Activated CD4-positive, alpha-beta memory T cell treated with anti-CD3 and anti-CD28 coated beads, Interleukin-2, amount 10 ng/mL, durations not matched to agents 7 days and 5 days (primary cell): ENCODE data around the gene LRRC42. TPM values are rescaled to one million over a fixed set of nuclear protein-coding genes. Genes with fewer than 3 reads are reported as not detected.
"Not testable (repeated sequence)": the region's sequence is repeated elsewhere in the genome, so short reads cannot be mapped to it uniquely, and the experiment has no call there.

Experiments
- CTCF ChIA-PET: fragments of 350-600 bp; sonication (Branson Sonifier 250); formaldehyde crosslinking; loops from one replicate; lab custom pipeline; 2021; ENCODE audit warnings: antibody characterized with exemption, inconsistent platforms; lab: Charles Lee
- POLR2A ChIA-PET: fragments of 350-600 bp; sonication (Branson Sonifier 250); formaldehyde crosslinking; loops from one replicate; lab custom pipeline; 2021; ENCODE audit warnings: antibody characterized with exemption; lab: Charles Lee
- DNase-seq: peaks from one replicate; pipeline ENCODE4 v3.0.0-alpha.2; 2020
- H3K27ac Mint-ChIP-seq: one replicate; pipeline ENCODE4 v1.8.0; 2021; ENCODE audit warnings: mild to moderate bottlenecking, mixed read lengths
- H3K27me3 Mint-ChIP-seq: one replicate; pipeline ENCODE4 v1.8.0; 2021; ENCODE audit warnings: mixed read lengths
- H3K36me3 Mint-ChIP-seq: one replicate; pipeline ENCODE4 v1.8.0; 2021; ENCODE audit warnings: low read depth, mixed read lengths
- H3K4me1 Mint-ChIP-seq: one replicate; pipeline ENCODE4 v1.8.0; 2021; ENCODE audit warnings: mixed read lengths
- H3K4me3 Mint-ChIP-seq: one replicate; pipeline ENCODE4 v1.8.0; 2021; ENCODE audit warnings: mild to moderate bottlenecking, mixed read lengths
- H3K9me3 Mint-ChIP-seq: one replicate; pipeline ENCODE4 v1.8.0; 2021; ENCODE audit warnings: mixed read lengths
- total RNA-seq, 2 experiments: library from RNA; stranded (reverse); gene quantifications; one replicate each; pipeline ENCODE4 v1.2.3, GENCODE V29; 2021

The LRRC42 gene
- total RNA-seq, 2 experiments from 2014 or later = 19.9 to 20.8 TPM

DNA sequence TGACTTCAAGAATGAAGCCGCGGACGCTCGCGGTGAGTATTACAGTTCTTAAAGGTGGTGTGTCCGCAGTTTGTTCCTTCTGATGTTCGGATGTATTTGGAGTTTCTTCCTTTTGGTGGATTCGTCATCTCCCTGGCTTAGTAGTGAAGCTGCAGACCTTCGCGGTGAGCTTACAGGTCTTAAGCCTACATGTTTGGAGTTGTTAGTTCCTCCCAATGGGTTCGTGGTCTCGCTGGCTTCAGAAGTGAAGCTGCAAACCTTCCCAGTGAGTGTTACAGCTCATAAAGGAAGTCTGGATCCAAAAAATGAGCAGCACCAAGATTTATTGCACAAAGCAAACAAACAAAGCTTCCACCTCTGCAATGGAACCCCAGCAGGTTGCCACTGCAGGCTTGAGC lies 57.1 kb downstream of the LRRC42 start:
- DNase-seq = no peak
- ChIA-PET CTCF (no interaction called here), POLR2A (no interaction called here)
- Mint-ChIP-seq H3K27me3 (peaks cover 2% of the 10 kb centered on the region), H3K27ac (no peak overlapping the region), H3K4me1 (no peaks in the 10 kb centered on the region), H3K4me3 (no peak overlapping the region), H3K9me3 (no peaks in the 10 kb centered on the region), H3K36me3 (no peaks in the 10 kb centered on the region)

DNA sequence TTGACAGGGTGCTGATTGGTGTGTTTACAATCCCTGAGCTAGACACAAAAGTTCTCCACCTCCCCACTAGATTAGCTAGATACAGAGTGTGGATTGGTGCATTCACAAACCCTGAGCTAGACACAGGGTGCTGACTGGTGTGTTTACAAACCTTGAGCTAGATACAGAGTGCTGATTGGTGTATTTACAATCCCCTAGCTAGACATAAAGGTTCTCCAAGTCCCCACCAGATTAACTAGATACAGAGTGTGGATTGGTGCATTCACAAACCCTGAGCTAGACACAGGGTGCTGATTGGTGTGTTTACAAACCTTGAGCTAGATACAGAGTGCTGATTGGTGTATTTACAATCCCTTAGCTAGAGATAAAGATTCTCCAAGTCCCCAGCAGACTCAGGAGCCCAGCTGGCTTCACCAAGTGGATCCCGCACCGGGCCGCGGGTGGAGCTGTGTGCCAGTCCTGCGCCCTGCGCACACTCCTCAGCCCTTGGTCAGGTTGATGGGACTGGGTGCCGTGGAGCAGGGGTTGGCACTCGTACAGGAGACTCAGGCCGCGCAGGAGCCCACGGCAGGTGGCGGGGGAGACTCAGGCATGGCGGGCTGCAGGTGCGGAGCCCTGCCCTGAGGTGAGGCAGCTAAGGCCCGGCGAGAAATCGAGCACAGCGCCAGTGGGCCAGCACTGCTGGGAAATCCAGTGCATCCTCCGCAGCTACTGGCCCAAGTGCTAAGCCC lies 57.8 kb downstream of the LRRC42 start:
- H3K27ac Mint-ChIP-seq, POLR2A ChIA-PET, H3K27me3 Mint-ChIP-seq, H3K4me3 Mint-ChIP-seq, H3K4me1 Mint-ChIP-seq, DNase-seq, CTCF ChIA-PET, H3K9me3 Mint-ChIP-seq, H3K36me3 Mint-ChIP-seq: not testable (repeated sequence)

DNA sequence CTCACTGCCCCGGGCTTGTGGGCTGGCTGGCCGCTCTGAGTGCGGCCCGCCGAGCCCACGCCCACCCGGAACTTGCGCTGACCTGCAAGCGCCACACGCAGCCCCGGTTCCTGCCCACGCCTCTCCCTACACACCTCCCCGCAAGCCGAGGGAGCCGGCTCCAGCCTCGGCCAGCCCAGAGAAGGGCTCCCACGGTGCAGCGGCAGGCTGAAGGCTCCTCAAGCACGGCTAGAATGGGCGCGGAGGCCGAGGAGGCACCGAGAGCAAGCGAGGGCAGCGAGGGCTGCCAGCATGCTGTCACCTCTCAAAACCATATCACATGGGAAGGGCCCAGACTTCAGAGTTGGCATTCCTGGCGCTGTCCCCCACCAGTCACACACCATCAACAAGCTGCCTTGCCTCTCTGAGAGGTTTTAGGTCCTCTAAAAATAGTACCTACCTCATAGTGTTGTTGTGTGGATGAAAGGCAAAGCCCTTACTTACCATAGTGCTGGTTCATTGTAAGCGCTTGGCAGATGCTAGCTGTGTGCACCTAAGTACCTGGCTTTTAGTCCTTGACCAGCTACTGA lies 58.4 kb downstream of the LRRC42 start:
- H3K4me1 Mint-ChIP-seq = no peaks in the 10 kb centered on the region
- H3K4me3 Mint-ChIP-seq = no peak overlapping the region
- H3K27ac Mint-ChIP-seq = no peak overlapping the region
- peaks cover 4% of the 10 kb centered on the region for H3K27me3 Mint-ChIP-seq
- H3K36me3 Mint-ChIP-seq = no peaks in the 10 kb centered on the region
- H3K9me3 Mint-ChIP-seq = no peaks in the 10 kb centered on the region
- POLR2A ChIA-PET = no interaction called here
- no peak for DNase-seq
- CTCF ChIA-PET = no interaction called here

DNA sequence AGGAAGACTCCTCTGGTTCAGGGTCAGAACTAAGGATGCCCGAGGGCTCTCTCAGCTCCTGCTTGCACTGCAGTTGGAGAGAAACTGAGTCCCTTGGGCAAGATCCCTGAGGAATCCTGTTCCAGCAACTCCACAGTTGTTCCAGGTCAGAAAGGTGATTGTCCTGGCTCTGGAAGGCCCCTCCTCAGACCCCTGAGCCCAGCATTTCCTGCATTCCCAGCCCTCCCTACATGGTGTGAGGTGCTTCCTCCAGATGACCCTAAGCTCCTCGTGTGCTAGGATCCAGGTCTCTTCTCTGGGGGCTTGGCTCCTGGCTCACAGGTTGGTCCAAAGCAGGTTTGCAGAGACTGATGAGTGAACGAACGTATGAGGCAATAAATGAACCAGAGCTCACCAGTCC lies 60.4 kb downstream of the LRRC42 start:
- H3K4me3 Mint-ChIP-seq = no peak overlapping the region
- H3K36me3 Mint-ChIP-seq = no peaks in the 10 kb centered on the region
- no peaks in the 10 kb centered on the region for H3K9me3 Mint-ChIP-seq
- CTCF ChIA-PET = no interaction called here
- POLR2A ChIA-PET = no interaction called here
- H3K27me3 Mint-ChIP-seq = peaks cover 6% of the 10 kb centered on the region
- no peak for DNase-seq
- H3K27ac Mint-ChIP-seq = no peak overlapping the region
- H3K4me1 Mint-ChIP-seq = no peaks in the 10 kb centered on the region

DNA sequence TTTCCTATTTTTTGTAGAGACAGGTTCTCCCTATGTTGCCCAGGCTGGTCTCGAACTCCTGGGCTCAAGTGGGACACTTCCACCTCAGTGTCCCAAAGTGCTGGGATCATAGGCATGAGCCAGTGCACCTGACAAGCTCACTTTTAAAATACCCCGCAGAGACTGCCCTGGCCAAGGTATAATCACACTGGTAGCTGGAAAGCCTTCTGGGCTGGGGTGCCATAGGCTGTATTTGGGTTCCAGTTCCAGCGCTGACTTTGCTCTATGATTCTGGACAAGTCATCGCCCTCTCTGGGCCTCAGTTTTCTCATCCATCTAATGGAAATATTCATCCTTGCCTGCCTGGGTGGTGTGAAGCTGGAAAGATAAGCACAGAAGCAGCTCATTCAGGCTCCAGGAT lies 61.5 kb downstream of the LRRC42 start:
- no peak for DNase-seq
- H3K27ac Mint-ChIP-seq = no peak overlapping the region
- H3K27me3 Mint-ChIP-seq = peaks cover 6% of the 10 kb centered on the region
- no peaks in the 10 kb centered on the region for H3K36me3 Mint-ChIP-seq
- H3K9me3 Mint-ChIP-seq = no peaks in the 10 kb centered on the region
- no peaks in the 10 kb centered on the region for H3K4me1 Mint-ChIP-seq
- POLR2A ChIA-PET = no interaction called here
- no peak overlapping the region for H3K4me3 Mint-ChIP-seq
- CTCF ChIA-PET = interaction anchor here (0.5 kb wide), 1 partner anchor 48 kb away, joined by 7 read pairs; no protein-coding TSS in a partner anchor

DNA sequence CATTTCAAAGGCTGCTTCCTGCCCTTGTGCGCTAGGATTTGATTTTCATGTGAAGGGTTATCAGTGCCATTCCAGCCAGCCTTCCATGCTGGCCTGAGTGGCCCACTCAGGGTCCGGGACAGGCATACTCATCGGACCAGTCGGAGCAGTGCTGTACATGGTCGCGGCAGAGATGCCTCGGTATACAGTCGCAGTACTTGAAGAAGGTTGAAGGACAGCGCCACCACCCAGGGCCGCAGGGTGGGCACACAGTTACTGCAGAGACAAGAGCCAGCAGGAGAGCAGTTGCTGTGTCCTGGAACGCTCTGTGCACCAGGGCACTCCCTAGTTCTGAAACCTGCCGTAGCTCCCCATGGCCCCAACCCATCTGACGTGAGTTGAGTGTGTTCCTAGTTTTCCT lies 62.7 kb downstream of the LRRC42 start:
- H3K4me1 Mint-ChIP-seq = no peaks in the 10 kb centered on the region
- ChIA-PET CTCF (no interaction called here), POLR2A (no interaction called here)
- no peak overlapping the region for H3K4me3 Mint-ChIP-seq
- H3K9me3 Mint-ChIP-seq = no peaks in the 10 kb centered on the region
- no peak for DNase-seq
- H3K36me3 Mint-ChIP-seq = no peaks in the 10 kb centered on the region
- no peak overlapping the region for H3K27ac Mint-ChIP-seq
- H3K27me3 Mint-ChIP-seq = peaks cover 6% of the 10 kb centered on the region

DNA sequence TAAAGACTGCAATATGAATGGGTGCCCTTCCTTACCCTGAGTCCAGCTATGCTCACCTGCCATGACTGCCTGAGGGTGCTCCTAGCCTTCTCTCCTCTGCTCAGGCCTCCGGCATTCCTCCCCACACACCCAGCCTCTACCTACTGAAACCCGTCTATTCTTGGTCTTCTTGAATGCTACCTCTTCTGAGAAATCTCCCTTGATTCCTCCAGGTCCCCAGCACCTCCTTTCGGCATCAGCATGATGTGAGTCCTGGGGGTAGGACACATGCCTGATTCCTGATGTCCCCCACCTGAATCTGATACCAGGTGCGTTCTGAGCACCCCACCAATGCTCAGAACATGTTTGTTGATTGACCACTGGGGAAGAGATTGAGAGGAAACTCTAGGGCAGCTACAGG lies 63.3 kb downstream of the LRRC42 start:
- Mint-ChIP-seq H3K27me3 (peaks cover 6% of the 10 kb centered on the region), H3K9me3 (no peaks in the 10 kb centered on the region), H3K4me3 (no peak overlapping the region), H3K36me3 (no peaks in the 10 kb centered on the region), H3K4me1 (no peaks in the 10 kb centered on the region), H3K27ac (no peak overlapping the region)
- DNase-seq = no peak
- ChIA-PET CTCF (no interaction called here), POLR2A (no interaction called here)

DNA sequence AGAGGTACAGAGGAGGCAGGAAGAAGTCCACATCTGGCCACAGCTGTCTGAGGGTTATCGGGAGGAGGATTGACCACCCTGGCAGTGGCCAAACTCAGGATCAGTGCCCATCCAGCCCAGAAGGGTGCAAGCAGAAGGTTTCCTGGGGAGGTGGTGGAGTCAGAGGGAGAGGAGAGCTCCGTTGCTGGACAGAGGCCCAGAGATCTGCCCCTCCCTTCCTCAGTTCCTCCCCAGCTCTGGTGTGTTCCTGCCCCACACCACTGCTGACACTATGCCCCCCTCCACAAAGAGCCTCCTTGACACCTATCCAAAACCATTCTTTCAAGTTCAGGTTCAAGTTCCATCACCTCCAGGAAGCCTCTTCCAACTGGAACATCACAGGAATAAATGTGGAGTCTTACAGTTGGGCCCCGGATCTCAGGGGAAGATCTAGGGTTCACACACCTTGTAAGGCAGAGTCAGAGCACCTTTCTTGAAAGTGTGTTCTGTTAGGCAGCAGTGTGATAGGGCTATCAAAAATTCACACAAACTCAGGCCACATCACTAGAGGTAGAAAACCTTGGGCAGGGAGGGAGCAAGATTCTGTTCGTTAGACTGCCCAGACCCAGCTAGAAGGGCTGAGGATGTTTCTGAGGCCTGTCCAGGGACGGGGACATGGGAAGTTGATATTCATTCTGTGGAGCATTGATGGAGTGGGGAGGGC lies 64.4 kb downstream of the LRRC42 start:
- no peak overlapping the region for H3K27ac Mint-ChIP-seq
- ChIA-PET POLR2A (no interaction called here), CTCF (no interaction called here)
- DNase-seq = no peak
- peaks cover 6% of the 10 kb centered on the region for H3K27me3 Mint-ChIP-seq
- no peaks in the 10 kb centered on the region for H3K36me3 Mint-ChIP-seq
- H3K4me3 Mint-ChIP-seq = no peak overlapping the region
- no peaks in the 10 kb centered on the region for H3K4me1 Mint-ChIP-seq
- no peaks in the 10 kb centered on the region for H3K9me3 Mint-ChIP-seq

DNA sequence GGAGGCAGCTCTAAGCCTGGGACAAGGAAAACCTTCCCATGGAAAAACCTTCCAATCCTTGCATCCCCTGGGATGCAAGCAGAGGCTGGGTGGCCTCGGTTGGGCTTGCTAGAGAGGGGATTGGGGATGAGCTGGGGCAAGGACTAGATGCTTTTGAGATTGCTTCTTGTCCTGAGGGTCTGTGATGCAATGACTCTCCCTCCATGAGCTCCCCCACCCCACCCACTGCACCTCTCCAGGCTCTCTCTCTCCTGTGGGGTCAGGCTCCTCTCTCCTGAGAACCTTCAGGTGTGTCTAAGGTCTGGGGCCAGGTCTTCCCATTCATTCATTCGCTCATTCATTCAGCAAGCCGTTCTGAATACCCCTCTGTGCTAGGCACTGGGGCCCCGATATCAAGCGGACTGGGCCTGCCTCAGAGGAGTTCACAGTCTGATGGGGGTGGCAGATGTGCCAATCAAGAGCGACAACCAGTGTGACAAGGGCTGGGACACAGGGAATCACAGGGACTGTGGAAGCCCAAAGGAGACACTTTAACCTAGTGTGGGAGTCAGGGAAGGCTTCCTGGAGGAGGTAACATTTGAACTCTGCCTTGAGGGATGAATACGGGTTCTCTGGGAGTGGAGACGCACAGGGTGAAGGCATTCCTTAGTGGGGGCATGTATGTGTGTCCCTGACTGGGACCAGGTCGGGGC lies 65.3 kb downstream of the LRRC42 start:
- H3K9me3 Mint-ChIP-seq = no peaks in the 10 kb centered on the region
- peaks cover 6% of the 10 kb centered on the region for H3K27me3 Mint-ChIP-seq
- no peak for DNase-seq
- no peaks in the 10 kb centered on the region for H3K4me1 Mint-ChIP-seq
- CTCF ChIA-PET = no interaction called here
- no peak overlapping the region for H3K4me3 Mint-ChIP-seq
- H3K27ac Mint-ChIP-seq = no peak overlapping the region
- no peaks in the 10 kb centered on the region for H3K36me3 Mint-ChIP-seq
- POLR2A ChIA-PET = no interaction called here

DNA sequence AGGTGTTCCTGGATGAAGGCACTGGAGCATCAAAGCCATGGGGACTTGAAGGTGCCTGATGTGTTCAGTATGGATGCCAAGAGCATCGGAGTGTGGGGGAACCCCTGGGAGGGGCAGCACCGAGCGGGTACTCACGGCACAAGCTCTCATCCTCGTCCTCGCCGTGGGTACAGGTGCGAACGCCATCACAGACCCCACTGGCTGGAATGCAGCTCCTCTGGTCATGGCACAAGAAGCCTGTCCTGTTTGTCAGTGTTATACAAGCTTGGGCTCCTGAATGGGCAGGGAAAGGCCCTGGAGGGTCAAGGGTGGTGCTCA lies 65.8 kb downstream of the LRRC42 start:
- Mint-ChIP-seq H3K27ac (no peak overlapping the region), H3K9me3 (no peaks in the 10 kb centered on the region), H3K27me3 (peaks cover 6% of the 10 kb centered on the region), H3K4me3 (no peak overlapping the region), H3K4me1 (no peaks in the 10 kb centered on the region), H3K36me3 (no peaks in the 10 kb centered on the region)
- DNase-seq = no peak
- ChIA-PET POLR2A (no interaction called here), CTCF (no interaction called here)

DNA sequence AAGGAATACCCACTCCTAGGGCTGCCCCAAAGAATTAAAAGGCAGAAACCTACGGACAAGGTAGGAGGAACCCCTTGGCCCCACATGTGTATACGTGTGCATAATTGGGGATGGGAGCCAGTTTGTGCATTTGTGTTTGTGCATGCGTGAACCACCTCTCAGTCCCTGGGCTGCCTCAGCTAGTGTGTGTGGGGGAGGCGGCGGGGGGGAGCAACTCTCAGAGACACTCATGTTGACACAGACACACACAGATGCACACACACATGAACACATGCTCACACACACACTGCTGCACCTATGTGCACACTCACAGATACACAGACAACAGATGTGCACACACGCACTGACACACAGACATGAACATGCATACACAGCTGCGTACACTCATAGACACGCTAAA lies 66.7 kb downstream of the LRRC42 start:
- POLR2A ChIA-PET = no interaction called here
- CTCF ChIA-PET = no interaction called here
- Mint-ChIP-seq H3K27ac (no peak overlapping the region), H3K9me3 (no peaks in the 10 kb centered on the region), H3K36me3 (no peaks in the 10 kb centered on the region), H3K4me3 (no peak overlapping the region), H3K27me3 (peaks cover 6% of the 10 kb centered on the region), H3K4me1 (no peaks in the 10 kb centered on the region)
- DNase-seq = no peak

DNA sequence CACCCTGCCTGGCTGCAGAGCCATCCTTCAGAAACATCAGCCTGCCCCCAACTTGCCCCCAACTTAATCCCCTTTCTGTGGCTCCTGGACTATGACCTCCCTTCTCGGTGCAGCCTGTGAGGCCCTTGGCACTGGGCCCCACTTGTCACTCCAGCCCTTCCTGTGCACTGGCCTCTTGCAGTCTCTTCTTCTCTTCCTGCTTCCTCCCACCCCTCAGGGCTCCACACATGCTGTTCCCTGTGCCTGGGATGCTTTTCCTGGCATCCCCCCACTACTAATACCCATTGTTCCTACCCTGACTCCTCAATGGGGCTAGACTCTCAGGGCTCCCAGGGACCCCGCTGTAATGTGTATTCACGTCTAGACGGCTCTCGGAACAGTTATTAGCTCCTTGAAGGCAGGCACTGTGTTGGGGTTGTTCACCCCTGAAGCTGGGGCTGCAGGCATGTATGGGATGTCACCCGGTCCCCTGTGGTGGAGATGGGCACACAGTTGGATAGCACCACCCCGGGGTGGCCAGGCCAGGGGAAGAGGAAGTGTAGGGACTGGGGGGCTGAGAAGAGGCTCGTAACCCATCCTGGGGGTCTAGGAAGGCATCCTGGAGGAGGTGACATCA lies 67.4 kb downstream of the LRRC42 start:
- ChIA-PET CTCF (no interaction called here), POLR2A (no interaction called here)
- H3K27me3 Mint-ChIP-seq = peaks cover 6% of the 10 kb centered on the region
- no peak for DNase-seq
- H3K36me3 Mint-ChIP-seq = no peaks in the 10 kb centered on the region
- no peaks in the 10 kb centered on the region for H3K9me3 Mint-ChIP-seq
- no peak overlapping the region for H3K4me3 Mint-ChIP-seq
- no peaks in the 10 kb centered on the region for H3K4me1 Mint-ChIP-seq
- H3K27ac Mint-ChIP-seq = no peak overlapping the region

DNA sequence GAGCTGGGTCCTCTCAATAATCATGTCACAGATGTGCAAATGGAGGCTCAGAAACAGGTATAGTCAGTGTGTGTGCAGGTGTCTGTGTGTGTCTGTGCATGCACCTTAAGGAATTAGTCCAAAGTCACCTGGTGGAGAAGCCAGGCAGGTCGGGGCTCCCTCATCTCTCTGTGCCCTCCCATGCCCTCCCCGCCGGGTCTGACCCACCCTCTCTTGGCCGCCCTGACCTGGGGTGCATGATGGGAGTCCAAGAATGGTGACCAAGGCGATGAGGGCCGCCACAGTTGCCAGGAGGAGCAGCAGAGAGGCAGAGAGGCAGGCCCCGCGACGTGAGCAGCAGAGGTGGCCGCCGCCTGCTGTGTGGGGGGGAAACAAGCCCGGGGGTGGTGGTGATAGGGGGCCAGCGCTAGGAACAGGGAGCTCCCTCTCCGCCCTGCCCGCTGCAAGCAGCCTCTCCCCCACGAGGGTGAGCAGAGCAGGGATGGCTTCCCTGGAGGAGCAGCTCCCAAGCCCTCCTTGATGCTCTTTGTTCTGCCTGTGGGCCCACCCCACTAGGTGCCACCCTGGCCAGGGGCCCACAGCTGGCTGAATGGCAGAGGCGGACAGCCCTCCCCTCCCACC lies 68.0 kb downstream of the LRRC42 start:
- ChIA-PET POLR2A (no interaction called here), CTCF (no interaction called here)
- Mint-ChIP-seq H3K9me3 (no peaks in the 10 kb centered on the region), H3K27me3 (peaks cover 6% of the 10 kb centered on the region), H3K4me1 (no peaks in the 10 kb centered on the region), H3K36me3 (no peaks in the 10 kb centered on the region), H3K4me3 (no peak overlapping the region), H3K27ac (no peak overlapping the region)
- DNase-seq = no peak
